Measurements from ENCODE around the gene CCL15.

The CCL15 gene

DNA sequence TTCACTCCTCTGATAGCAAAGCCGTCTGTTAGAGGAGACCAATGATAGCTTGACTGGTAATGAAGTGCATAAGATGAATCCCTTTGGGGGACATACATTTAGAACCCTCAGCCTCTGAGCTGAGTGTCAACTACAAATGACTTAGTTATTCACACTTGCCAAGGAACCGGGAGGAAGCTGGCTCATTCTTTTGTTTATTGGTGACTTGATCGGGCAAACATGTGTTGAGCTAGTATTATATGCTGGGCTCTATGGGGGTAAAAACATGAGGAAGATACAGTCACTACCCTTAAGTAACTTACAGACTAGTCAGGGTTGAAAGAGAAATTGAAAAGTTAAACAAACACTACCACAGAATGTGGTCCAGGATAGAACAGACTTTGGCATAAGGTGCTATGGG lies 23.0 kb downstream of the CCL15 start:
- TF ChIP-seq, protein P1, sequence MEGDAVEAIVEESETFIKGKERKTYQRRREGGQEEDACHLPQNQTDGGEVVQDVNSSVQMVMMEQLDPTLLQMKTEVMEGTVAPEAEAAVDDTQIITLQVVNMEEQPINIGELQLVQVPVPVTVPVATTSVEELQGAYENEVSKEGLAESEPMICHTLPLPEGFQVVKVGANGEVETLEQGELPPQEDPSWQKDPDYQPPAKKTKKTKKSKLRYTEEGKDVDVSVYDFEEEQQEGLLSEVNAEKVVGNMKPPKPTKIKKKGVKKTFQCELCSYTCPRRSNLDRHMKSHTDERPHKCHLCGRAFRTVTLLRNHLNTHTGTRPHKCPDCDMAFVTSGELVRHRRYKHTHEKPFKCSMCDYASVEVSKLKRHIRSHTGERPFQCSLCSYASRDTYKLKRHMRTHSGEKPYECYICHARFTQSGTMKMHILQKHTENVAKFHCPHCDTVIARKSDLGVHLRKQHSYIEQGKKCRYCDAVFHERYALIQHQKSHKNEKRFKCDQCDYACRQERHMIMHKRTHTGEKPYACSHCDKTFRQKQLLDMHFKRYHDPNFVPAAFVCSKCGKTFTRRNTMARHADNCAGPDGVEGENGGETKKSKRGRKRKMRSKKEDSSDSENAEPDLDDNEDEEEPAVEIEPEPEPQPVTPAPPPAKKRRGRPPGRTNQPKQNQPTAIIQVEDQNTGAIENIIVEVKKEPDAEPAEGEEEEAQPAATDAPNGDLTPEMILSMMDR (IDR thresholded peaks at IDR 0.05): no peak
- no peak overlapping the region for H3K27ac Mint-ChIP-seq
- DNase-seq: no peak
- H3K36me3 Mint-ChIP-seq (ENCODE audit: low read depth): no peaks in the 10 kb centered on the region
- no peak overlapping the region for H3K4me3 Mint-ChIP-seq
- no peaks in the 10 kb centered on the region for H3K9me3 Mint-ChIP-seq
- peaks cover 13% of the 10 kb centered on the region for H3K4me1 Mint-ChIP-seq
- H3K27me3 Mint-ChIP-seq (ENCODE audit: low read depth, poor library complexity): no peaks in the 10 kb centered on the region

DNA sequence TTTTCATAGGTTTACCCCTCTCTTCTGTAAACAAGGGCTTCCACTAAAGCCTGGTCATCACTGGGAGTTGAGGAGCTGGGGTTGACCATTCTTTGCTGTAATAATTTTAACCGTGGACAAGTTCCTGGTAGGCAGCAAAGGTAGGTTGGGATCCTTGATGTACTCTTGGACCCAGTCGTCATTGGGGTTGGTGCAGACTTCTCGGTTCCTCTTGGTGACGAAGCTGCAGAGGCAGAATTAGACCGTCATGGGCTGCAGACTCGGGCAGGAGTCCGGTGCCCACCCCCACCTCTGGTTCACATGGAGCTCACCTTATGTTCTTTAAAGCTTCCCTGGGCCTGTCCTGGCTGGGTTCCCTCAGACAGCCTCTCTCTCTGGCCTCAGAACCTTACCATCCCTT lies 23.8 kb downstream of the CCL15 start:
- H3K4me3 Mint-ChIP-seq: no peak overlapping the region
- no peaks in the 10 kb centered on the region for H3K36me3 Mint-ChIP-seq (ENCODE audit: low read depth)
- no peak for DNase-seq
- no peak overlapping the region for H3K27ac Mint-ChIP-seq
- no peaks in the 10 kb centered on the region for H3K9me3 Mint-ChIP-seq
- H3K4me1 Mint-ChIP-seq: peaks cover 20% of the 10 kb centered on the region
- TF ChIP-seq, protein P1 (IDR thresholded peaks at IDR 0.05): no peak
- no peaks in the 10 kb centered on the region for H3K27me3 Mint-ChIP-seq (ENCODE audit: low read depth, poor library complexity)

DNA sequence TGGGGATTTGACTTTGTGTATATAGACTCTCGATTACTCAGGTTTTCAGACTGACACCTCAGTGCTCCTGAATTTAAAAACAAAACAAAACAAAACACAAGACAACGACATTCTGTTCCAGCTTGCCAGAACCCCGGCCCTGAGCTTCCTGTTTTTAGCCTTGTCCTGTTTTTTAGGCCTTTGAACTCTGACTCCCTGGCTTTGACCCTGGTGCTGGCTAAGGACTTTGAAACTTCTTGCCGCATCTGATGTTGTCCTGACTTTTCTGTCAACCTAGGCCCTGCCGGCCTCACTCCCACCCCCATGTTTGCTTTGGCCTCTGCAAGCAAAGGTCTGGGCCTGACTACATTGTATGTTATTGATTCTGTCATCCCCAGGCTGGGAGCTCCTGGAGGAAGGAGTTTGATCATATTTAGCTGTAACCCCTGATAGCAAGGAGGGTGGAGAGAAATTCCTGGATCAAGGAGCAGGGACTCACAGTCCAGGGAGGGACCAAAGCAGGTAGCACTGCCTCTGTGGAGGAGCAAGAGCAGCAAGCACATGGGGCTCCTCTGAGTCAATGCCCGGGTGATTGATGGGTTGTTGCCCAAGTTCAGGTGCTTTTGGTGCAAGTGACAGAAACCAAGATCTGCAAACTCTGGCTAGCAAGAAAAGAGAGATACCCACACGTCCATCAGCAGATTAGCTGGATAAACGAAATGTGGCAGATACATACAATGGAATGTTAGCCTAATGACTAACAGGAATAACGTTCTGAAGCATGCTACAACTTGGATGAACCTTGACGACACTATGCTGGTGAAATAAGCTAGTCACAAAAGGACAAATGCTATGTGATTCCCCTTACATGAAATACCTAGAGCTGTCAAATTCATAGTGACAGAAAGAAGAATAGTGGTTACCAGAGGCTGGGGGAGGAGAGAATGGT lies 27.8 kb downstream of the CCL15 start:
- TF ChIP-seq, protein P1 (IDR thresholded peaks at IDR 0.05): no peak
- Mint-ChIP-seq H3K4me1 (peaks cover 31% of the 10 kb centered on the region), H3K27ac (peak overlapping the region; percentile 65), H3K4me3 (no peak overlapping the region), H3K9me3 (no peaks in the 10 kb centered on the region), H3K27me3 (ENCODE audit: low read depth, poor library complexity) (no peaks in the 10 kb centered on the region), H3K36me3 (ENCODE audit: low read depth) (no peaks in the 10 kb centered on the region)
- no peak for DNase-seq

DNA sequence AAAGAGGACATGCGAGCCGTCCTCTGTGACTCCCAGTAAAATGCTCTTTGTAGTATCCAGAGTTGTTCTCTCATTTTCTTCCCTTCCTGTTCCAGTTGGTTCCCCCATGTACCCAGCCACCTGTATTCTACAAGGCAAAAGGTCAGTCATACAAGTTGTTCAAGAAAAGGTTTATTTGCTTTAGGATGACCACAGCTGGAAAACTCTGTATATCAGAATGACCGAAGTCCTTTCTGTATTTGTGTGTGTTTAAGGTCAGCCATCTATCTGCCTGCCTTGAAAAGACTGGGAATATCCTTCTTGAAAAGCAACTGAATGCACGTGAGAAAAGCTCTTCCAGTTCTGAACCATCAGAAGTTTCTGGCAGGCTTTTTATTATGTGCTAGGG lies 28.4 kb downstream of the CCL15 start:
- DNase-seq: no peak
- Mint-ChIP-seq H3K9me3 (no peaks in the 10 kb centered on the region), H3K4me3 (no peak overlapping the region), H3K27ac (no peak overlapping the region), H3K36me3 (ENCODE audit: low read depth) (no peaks in the 10 kb centered on the region), H3K27me3 (ENCODE audit: low read depth, poor library complexity) (no peaks in the 10 kb centered on the region), H3K4me1 (peaks cover 31% of the 10 kb centered on the region)
- TF ChIP-seq, protein P1 (IDR thresholded peaks at IDR 0.05): no peak

DNA sequence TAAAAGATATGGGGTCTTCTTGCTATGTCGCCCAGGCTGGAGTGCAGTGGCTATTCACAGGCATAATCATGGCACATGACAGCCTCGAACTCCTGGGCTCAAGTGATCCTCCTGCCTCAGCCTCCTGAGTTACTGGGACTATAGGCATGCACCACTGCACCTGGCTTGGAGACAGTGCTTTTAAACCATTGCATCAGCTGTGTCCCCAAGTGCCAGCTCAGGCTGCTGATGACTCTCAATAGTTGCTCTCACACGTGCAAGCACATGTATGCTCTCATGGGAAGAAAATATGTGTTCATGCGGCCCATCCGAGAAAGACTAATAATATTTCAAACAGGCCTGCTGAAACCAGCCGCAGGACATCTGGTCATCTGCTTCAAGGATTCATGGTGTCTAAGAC lies 28.8 kb downstream of the CCL15 start:
- Mint-ChIP-seq H3K27ac (no peak overlapping the region), H3K27me3 (ENCODE audit: low read depth, poor library complexity) (no peaks in the 10 kb centered on the region), H3K9me3 (no peaks in the 10 kb centered on the region), H3K4me3 (no peak overlapping the region), H3K4me1 (peaks cover 31% of the 10 kb centered on the region), H3K36me3 (ENCODE audit: low read depth) (no peaks in the 10 kb centered on the region)
- TF ChIP-seq, protein P1 (IDR thresholded peaks at IDR 0.05): no peak
- no peak for DNase-seq

DNA sequence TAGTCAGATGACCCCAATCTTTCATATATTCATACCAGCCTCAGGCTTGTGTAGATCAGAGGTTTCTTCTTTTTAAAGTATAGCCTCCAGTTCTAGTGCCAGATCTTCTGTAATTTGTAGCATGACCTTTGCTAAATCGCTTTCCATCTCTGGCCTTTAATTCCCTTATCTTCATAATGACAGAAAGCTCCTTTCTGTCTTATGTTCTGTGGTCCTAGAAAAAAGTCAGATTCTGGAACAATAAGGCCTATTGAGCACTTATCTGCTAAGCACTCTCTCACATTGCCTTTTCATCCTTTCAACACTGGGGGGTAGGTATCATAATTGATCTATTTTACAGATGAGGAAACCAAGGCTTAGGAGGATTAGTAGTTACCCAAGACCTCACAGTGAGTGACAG lies 29.3 kb downstream of the CCL15 start:
- Mint-ChIP-seq H3K27me3 (ENCODE audit: low read depth, poor library complexity) (no peaks in the 10 kb centered on the region), H3K4me3 (no peak overlapping the region), H3K27ac (no peak overlapping the region), H3K4me1 (peaks cover 31% of the 10 kb centered on the region), H3K9me3 (no peaks in the 10 kb centered on the region), H3K36me3 (ENCODE audit: low read depth) (no peaks in the 10 kb centered on the region)
- TF ChIP-seq, protein P1 (IDR thresholded peaks at IDR 0.05): no peak
- DNase-seq: no peak

Data from nephron progenitor cell (in vitro differentiated cells).